HG03354 (cell line): ENCODE data around the gene ZNF547.
A peak's percentile ranks its signal among the peaks of the same experiment; 100 is the strongest.
"Not testable (repeated sequence)": the region's sequence is repeated elsewhere in the genome, so short reads cannot be mapped to it uniquely, and the experiment has no call there.

Source experiments
- ATAC-seq: cut with Tn5 transposase; IDR thresholded peaks from one replicate; pipeline ENCODE4 v1.9.1; 2021; ENCODE audit warnings: mild to moderate bottlenecking; ENCODE audit not compliant: unreplicated experiment, poor library complexity, severe bottlenecking

ZNF547 gene

GRCh38 chr19:57366776-57367175 is 3.4 kb downstream of the ZNF547 start:
- ATAC-seq: no peak

DNA sequence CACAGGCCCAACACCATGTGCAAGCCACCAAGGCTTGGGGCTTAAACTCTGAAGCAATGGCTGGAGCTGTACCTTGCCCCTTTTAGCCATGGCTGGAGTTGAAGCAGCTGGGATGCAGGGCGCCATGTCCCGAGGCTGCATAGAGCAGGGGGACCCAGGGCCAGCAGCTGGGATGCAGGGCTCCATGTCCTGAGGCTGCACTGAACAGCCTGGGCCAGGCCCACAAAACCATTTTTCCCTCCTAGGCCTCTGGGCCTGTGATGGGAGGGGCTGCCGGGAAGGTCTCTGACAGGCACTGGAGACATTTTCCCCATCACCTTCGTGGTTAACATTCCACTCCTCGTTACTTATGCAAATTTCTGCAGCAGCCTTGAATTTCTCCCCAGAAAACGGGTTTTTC is 10.8 kb downstream of the ZNF547 start:
- no peak for ATAC-seq

- ATAC-seq: not testable (repeated sequence)
These were observed 11.3 kb downstream of the ZNF547 start for GRCh38 chr19:57374647-57375046.

- no peak for ATAC-seq
These were observed 12.8 kb downstream of the ZNF547 start for GRCh38 chr19:57376151-57376550.

DNA sequence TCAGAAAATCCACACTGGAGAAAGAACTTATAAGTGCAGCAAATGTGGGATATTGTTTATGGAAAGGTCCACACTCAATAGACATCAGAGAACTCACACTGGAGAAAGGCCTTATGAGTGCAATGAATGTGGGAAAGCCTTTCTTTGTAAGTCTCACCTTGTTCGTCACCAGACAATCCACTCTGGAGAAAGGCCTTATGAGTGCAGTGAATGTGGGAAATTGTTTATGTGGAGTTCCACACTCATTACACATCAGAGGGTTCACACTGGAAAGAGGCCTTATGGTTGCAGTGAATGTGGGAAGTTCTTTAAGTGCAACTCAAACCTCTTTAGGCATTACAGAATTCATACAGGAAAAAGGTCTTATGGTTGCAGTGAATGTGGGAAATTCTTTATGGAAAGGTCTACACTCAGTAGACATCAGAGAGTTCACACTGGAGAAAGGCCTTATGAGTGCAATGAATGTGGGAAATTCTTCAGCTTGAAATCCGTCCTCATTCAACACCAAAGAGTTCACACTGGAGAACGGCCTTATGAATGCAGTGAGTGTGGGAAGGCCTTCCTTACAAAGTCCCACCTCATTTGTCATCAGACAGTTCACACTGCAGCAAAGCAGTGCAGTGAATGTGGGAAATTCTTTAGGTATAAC is 14.3 kb downstream of the ZNF547 start:
- no peak for ATAC-seq

DNA sequence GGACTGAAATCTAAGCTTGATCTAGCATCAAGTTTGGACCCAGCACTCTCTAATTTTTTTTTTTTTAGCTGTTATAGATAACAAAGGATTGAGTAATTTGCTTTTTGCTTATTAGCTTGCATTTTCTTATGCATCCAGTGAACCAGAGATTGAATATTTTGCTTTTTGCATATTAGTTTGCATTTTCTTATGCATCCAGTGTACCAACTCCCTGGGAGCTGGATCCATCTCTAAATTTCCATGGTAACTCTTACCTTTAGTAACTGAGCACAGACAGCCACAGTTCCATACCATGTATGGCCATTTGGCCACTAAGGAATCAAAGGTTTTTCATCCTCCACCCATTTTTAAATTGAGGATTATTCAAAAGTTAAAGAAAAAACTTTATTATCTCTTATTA is 17.6 kb downstream of the ZNF547 start:
- no peak for ATAC-seq

GRCh38 chr19:57382806-57383488 is 19.6 kb downstream of the ZNF547 start:
- no peak for ATAC-seq

DNA sequence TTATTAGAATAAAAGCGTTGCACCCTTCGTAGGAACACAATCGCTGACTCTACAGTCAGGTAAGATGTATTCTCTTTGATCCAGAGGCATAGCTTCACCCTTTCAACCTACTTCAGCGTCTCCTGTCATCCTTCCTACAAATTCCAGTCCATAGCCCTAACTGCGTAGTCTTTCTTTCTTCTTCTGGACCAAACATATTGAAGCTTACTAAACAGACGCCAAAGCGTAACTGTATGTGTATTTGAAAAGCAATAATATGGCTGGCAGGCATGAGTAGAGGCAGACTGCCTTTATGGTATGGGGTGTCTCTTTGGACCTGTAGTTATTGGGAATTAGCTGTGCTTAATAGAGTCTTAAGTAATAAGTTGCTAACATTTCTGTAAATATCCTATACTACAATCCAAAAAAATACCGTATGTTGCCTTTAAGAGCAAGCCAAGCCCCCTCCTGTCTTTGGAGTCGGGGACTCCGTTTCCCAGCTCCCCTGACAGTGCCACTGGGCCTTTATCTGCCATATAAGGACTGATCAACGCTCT is 25.9 kb downstream of the ZNF547 start:
- no peak for ATAC-seq

DNA sequence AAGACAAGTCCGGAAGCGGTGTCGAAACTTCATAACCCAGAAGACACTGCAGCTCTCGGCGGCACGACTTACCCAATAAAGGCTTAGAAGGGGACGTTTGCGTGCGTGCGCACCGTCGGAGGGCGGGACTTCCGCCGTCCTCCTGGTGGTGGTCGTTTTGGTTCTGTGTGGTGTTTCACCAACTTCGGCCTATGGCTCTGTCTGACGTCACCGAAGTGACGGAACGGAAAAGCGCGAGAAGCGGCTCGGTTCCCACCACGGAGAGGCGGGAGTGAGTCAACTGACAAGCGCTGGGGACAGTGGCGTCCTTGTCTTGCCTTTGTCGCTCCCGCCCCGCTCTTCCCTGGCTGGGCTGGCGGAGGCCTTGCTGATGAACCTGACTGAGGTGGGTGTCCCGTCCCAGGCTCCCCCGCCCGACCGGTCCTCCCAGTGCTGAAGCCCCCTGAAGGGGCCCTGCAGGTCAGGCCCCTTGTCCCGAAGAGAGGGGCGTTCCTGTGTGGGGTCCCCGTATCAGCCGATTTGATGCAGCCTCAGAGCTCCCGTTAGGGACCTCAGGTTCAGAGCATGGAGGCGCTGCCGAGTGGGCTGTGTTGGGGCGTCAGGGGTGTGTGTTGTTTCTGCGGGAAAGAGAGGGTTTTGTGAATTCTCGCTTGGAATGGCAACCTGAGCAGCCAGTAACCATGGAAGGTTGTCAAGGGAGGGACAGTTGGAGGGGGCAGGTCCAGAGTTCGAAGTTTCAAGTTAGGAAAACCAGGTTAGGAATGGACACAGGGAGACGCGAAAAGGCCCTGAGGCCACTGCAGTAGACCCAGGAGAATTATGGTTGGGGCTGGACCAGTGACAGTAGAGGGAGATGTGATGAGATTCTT is 26.6 kb downstream of the ZNF547 start, which contains the start of gene ZNF548:
TSS of gene ZNF548 (plus strand) at position 125 of the 869 bp plus-strand sequence. CDS start at position 371, 246 bp downstream.
- peak; percentile 98 for ATAC-seq

- ATAC-seq: no peak
These were observed 32.4 kb downstream of the ZNF547 start for GRCh38 chr19:57395710-57396109.

DNA sequence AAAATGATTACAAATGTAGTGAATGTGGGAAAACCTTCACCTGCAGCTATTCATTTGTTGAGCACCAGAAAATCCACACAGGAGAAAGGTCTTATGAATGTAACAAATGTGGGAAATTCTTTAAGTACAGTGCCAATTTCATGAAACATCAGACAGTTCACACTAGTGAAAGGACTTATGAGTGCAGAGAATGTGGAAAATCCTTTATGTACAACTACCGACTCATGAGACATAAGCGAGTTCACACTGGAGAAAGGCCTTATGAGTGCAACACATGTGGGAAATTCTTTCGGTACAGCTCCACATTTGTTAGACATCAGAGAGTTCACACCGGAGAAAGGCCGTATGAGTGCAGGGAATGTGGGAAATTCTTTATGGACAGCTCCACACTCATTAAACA is 35.5 kb downstream of the ZNF547 start:
- ATAC-seq: no peak

GRCh38 chr19:57403737-57404563 is 40.6 kb downstream of the ZNF547 start:
- ATAC-seq: no peak

DNA sequence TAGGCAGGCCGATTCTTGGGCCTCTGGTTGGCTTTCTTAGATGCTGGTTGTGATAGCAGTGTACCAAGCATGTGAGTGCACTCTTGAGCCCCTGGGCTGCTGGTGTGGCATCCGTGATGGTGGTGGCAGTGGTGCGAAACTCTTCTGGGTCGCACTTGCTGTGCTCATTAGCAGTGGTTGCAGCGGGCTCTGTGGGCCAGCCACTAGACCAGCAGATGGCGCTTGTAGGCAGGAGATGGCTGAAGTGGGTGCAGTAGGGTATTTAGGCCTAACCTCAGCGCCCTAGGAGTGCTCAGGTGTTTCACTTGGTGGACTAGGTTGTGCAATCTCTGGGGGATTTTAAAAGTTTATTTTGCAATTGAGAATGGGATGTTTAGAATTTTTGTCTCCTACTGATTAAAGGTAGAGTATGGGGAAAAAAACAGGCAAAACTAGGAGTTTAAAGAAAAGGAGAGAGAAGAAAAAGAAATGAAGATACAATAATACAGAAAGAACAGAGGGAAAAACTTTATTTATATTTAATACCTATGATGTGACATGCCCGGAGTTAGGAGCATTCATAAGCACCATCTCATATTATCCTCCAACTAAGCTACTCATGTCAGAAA is 43.3 kb downstream of the ZNF547 start:
- ATAC-seq: no peak

GRCh38 chr19:57410877-57411671 is 47.7 kb downstream of the ZNF547 start, which contains the start of gene ZNF17:
Gene ZNF17 (plus strand): TSS chr19:57411161. CDS start chr19:57413616, 2,455 bp downstream.
- ATAC-seq: peak; percentile 99

GRCh38 chr19:57419439-57419838 is 56.1 kb downstream of the ZNF547 start:
- ATAC-seq: no peak

DNA sequence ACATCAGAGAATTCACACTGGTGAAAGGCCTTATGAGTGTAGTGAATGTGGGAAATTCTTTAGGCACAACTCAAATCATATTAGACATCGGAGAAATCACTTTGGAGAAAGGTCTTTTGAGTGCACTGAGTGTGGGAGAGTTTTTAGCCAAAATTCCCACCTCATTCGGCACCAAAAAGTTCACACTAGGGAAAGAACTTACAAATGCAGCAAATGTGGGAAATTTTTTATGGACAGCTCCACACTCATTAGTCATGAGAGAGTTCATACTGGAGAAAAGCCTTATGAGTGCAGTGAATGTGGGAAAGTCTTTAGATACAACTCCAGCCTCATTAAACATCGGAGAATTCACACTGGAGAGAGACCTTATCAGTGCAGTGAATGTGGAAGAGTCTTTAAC is 57.7 kb downstream of the ZNF547 start:
- no peak for ATAC-seq
